ENCODE results near the gene PRDM9.
A peak's percentile ranks its signal among the peaks of the same experiment; 100 is the strongest.
"Not testable (repeated sequence)": the region's sequence is repeated elsewhere in the genome, so short reads cannot be mapped to it uniquely, and the experiment has no call there.

PRDM9 gene

GRCh38 chr5:23507278-23507685 lies at the start of gene PRDM9:
TSS of gene PRDM9 (plus strand) at chr5:23507609. CDS start at chr5:23509034, 1,425 bp downstream.
- DNase-seq, result peak; percentile 99

- DNase-seq, result no peak
These were observed 49.6 kb upstream of the PRDM9 start for GRCh38 chr5:23457780-23458179.

GRCh38 chr5:23459214-23459613 lies 48.2 kb upstream of the PRDM9 start:
- DNase-seq, result no peak

- no peak for DNase-seq
These were observed 45.8 kb upstream of the PRDM9 start for GRCh38 chr5:23461576-23461975.

GRCh38 chr5:23466401-23466912 lies 41.0 kb upstream of the PRDM9 start:
- DNase-seq, result no peak

GRCh38 chr5:23468658-23469057 lies 38.8 kb upstream of the PRDM9 start:
- no peak for DNase-seq

GRCh38 chr5:23473915-23474314 lies 33.5 kb upstream of the PRDM9 start:
- no peak for DNase-seq

- DNase-seq, result no peak
These were observed 33.1 kb upstream of the PRDM9 start for GRCh38 chr5:23474315-23474714.

GRCh38 chr5:23476580-23476979 lies 30.8 kb upstream of the PRDM9 start:
- no peak for DNase-seq

GRCh38 chr5:23482642-23483041 lies 24.8 kb upstream of the PRDM9 start:
- DNase-seq, result no peak

- DNase-seq, result no peak
These were observed 24.3 kb upstream of the PRDM9 start for GRCh38 chr5:23483090-23483489.

- DNase-seq, result no peak
These were observed 23.3 kb upstream of the PRDM9 start for GRCh38 chr5:23484096-23484495.

- DNase-seq, result not testable (repeated sequence)
These were observed 21.2 kb upstream of the PRDM9 start for GRCh38 chr5:23486227-23486626.

- DNase-seq, result no peak
These were observed 16.4 kb upstream of the PRDM9 start for GRCh38 chr5:23490993-23491392.

- DNase-seq, result no peak
These were observed 12.9 kb upstream of the PRDM9 start for GRCh38 chr5:23494558-23494957.

- DNase-seq, result no peak
These were observed 10.8 kb upstream of the PRDM9 start for GRCh38 chr5:23496576-23496975.

- peak; percentile 83 for DNase-seq
These were observed 826 bp upstream of the PRDM9 start for GRCh38 chr5:23506329-23507236.

GRCh38 chr5:23510434-23510833 lies 3.0 kb downstream of the PRDM9 start:
- not testable (repeated sequence) for DNase-seq

- DNase-seq, result no peak
These were observed 15.1 kb downstream of the PRDM9 start for GRCh38 chr5:23522553-23522952.

- DNase-seq, result no peak
These were observed 15.6 kb downstream of the PRDM9 start for GRCh38 chr5:23523031-23523430.

- DNase-seq, result no peak
These were observed 16.6 kb downstream of the PRDM9 start for GRCh38 chr5:23523998-23524397.

- DNase-seq, result no peak
These were observed 18.3 kb downstream of the PRDM9 start for GRCh38 chr5:23525751-23526150.

- peak; percentile 74 for DNase-seq
These were observed 19.2 kb downstream of the PRDM9 start for GRCh38 chr5:23526616-23527015.

GRCh38 chr5:23527216-23527920 lies 20.0 kb downstream of the PRDM9 start:
- DNase-seq, result peak; percentile 98

Measured in SHP77 treated with DMSO at 0.1 percent for 48 hours (cell line).